HG03103 (cell line): ENCODE measurements around the gene RNF141.
A peak's percentile ranks its signal among the peaks of the same experiment; 100 is the strongest.

ENCODE experiments used
- ATAC-seq: cut with Tn5 transposase; IDR thresholded peaks from one replicate; pipeline ENCODE4 v1.9.1; 2021; ENCODE audit warnings: low read depth; ENCODE audit not compliant: unreplicated experiment

Gene RNF141, protein sequence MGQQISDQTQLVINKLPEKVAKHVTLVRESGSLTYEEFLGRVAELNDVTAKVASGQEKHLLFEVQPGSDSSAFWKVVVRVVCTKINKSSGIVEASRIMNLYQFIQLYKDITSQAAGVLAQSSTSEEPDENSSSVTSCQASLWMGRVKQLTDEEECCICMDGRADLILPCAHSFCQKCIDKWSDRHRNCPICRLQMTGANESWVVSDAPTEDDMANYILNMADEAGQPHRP

DNA sequence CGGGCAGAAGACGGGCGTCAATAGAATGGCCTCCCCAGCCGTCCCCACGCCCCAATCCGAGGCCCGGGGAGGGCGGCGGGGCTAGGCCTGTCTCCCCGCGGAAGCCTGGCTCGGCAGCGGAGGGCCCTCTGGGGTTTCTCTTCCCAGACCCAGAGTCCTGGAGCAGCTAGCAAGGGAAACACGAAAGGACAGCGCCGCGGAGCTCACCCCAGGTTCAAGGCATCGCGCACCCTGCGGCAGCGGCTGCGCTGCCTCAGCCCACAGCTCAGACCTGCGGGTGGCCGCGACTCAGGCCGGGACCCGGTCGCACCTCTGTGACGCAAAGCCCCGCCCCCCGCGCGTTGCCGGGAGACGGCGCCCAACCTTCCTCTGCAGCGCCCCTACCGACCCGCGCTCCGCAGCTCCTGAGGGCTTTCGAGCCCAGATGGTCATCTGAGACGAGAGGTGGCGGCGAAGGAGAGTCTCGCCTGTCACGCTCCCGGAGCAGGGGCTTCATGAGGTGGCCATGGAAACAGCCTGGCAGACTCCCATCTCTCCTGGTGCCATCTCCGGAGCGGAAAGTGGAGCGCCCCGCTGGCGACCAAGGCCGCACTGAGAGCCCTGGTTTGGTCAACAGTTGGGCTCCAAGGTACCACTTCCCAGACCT lies at the start of gene RNF141:
RNF141 (minus strand) TSS at position 273 of the 646 bp plus-strand sequence. CDS start 7,029 bp downstream, outside the sequence.
- ATAC-seq = peak; percentile 98

DNA sequence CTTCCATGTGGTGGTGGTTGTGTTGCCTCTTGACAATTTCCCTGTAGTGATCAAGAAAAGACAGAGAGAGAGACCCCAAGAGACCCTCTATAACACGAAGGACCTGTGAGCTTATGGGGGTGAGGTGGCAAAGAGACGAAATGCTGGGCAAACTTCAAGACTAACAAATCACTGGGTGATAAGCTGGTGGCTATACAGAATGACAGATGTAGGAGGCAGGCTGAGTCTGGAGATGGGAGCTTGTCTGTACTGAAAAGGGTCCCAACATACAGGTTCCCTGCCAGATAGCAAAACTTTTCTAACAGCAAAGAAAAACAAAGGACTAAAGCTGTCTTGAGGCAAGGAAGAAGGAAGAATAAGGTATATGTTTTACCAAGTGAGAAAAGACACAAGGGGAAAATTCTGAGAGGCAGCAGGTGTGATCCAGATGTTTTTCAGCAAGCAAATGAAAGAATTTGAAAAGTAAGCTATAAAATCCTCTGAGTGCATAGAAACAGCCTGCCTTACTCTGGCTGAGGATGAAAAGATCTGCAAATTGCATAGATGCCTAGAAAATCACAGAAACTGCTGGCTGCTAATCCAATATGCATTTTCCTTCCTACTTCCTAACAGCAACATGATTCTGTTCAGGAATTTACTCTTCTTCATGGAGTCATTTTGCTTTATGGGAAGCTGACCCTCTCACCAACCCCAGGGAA lies 49.4 kb upstream of the RNF141 start:
- no peak for ATAC-seq

DNA sequence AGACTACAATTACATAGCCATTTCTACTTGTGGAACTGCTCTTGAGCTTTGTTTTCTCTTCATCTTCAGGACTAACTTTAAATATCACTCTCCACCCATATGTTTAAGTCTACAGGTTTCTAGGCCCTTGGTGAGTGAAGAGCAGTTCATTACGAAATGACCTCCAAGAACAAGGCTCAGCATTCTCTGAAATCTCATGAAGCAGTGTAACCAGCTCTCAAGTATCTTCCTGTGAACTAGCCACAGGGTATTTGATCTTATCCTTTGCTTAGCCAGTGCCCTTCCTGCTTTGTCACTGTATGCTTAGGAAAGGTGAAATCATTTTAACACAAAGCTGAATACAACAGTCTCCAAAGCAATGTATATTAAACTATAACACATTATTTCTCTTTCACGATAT lies 47.9 kb upstream of the RNF141 start:
- no peak for ATAC-seq

DNA sequence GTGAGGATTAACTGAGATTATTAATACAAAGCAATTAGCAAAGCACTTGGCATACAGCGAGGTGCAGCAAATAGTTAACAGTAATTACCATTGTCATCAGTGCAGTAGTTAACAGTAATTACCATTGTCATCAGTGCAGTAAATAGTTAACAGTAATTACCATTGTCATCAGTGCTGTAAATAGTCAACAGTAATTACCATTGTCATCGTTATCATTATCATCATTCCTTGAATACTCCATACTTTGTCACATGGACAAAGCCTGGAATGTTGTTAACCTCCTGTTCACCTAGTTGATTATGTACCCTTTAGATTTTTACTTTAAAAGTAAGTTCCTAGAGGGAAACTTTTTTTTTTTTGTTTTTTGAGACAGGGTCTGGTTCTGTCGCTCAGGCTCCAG lies 47.0 kb upstream of the RNF141 start:
- ATAC-seq = no peak

DNA sequence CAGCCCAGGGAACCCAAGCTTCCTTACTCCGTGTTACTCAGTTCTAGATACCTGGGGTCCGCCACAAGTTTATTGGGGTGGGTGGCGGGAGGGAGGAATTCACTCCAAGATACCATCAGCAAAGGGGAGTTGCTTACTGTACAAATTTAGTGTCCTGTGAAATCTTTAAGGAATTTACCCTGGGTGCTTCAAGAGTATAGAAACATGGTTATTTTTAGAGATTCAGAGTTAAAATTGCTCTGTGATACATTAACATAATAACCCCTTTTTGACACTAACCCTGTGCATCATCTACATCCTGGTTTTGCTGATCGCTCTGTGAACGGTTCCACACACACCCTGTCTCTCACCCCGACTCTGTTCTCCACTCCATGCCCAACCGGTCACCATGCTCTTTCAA lies 46.4 kb upstream of the RNF141 start:
- no peak for ATAC-seq

DNA sequence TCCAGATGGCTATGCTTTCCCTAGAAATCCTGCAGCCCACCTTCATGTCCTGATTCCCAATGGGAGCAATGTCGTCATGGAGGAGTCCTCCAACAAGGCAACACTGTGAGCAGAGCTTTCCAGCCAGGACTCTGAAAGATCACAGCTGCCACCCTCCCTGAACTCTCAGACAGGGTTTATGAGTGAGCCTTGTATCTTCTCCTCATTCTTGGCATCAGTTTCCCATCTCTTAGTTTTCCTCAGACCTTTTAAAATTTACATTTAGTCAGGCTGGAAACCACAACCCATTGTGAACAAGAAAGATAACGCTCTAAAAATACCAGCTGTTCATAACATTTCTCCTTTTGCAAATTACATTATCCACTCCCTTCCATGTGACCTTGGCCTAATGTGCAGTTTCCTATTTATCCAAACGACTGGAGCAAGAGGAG lies 43.1 kb upstream of the RNF141 start:
- ATAC-seq = no peak

DNA sequence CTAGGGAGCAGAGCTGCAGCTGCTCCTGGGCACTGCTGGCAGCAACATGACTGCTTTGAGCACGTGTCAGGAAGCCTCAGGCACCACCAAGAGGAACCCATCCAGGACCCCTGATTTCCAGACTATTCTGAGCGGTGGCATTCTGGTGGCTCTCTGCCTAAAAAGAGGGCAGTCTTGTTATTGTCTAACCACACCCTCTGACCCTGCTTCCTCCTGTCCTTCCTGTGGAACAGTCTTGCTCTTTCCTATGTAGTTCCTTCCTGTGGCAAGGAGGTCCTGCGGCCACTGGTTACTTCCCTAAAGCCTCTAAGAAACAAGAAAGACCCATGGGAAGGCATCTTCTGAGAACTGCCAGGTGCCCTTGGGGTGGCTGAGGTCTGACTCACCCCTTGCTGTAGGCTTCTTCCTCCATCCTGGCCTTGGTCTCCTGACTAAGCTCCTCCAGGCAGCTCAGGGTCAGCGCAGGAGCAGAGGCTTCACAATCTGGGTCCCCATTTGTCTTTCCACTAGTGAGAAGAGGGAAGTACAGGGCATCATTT lies 40.6 kb upstream of the RNF141 start:
- no peak for ATAC-seq

DNA sequence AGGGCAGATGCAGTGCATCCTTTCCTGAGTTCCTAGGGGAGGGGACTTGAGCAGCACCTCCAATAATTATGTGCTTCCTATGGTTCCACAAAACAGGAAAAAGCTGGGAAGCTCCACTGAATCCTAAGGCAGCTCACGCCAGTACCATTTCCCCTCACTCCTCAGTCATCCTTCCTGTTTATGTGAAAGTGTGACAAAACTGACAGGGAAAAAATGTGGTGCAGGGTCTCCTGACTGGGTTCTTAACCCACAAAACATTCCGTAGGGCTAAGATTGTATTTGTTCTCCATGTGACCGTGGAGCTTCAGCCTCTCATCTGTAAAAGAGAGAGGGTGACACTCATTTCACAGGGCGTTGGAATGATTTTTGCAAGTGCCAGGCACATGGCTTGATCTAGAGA lies 39.6 kb upstream of the RNF141 start:
- ATAC-seq = no peak

DNA sequence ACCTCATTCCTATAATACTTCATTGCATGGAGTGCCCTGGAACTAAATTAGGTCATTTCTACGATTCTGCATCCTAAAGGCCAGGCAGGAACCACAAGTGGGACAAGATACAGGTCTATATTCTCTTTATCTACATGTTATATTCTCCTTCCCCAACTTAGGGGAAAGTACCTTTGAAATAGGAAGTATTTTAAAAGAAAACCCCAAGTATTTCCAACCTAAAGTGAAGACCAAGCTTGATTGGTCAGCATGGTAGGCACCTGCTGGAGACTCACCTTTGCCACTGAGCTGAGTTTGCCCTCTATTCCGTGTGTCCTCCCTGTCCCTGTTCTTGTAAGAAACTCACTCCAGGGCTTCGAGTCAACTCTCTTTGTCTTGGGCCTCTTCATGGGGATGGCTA lies 38.7 kb upstream of the RNF141 start:
- no peak for ATAC-seq

DNA sequence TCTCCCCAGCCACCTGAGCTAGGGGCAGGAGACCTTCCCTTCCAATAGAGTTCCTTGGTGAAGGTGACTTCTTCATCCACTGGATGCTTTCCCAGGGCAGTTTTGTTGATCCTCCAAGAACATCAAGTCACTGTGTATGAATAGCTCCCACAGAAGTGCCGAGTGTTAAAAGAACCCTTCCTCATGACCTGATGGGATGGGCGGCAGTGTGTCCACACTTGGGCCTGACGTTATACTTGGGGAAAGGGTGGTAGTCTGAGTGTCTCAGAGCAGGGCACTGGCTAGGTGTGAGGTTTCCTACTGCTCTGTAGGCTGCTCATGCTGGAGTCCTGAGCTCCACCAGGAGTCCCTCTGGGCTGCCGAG lies 35.0 kb upstream of the RNF141 start:
- ATAC-seq = no peak

DNA sequence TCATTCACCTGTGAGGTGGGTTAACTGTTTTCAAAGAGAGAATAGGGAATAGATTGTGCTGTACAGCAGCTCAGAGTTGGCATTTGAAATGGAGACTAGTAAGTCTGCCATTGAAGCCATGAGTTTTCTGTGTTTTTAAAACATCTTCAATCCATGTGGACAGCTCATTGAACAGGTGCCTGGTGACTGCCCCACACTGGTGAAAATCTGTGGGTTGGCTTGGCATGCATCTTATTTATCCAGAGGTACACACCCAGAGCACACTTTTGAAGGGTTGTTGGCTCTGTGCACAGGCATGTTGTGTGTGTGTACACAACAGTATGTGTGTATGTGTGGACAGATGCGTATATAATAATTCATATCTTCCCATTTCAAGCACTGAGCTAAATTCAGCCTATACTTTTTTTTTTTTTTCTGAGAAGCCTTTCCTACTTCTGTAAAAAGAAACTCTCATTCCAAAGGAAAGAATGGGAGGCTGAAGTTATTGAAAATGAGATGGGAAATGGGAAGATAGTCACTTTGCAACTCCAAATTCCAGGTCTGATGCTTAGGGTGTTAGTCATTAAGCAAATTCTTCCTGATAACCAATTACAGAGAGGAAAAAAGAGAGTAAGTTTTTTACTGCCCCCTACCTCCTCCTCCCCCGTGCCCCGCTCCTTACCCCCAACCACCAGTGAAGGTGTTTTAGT lies 34.5 kb upstream of the RNF141 start:
- ATAC-seq = no peak

DNA sequence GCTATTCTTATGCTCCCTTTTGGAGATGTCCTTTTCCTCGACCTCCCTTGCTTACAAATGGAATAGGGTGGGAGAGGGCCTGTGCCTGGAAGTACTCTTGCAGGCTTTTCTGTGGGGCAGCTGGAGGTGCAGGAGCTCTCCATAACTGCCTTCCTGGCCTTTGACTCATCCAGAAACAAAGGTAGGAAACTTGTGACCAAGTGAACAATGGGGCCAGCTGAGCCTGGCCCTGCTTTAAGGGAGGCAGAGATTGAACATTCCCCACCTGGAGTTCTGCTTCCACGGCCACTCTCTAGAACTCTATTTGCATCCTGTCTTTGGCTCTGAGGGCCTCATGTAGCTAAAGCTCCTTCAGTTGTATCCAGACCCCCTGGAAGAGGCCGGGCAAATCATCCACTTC lies 32.6 kb upstream of the RNF141 start:
- no peak for ATAC-seq

DNA sequence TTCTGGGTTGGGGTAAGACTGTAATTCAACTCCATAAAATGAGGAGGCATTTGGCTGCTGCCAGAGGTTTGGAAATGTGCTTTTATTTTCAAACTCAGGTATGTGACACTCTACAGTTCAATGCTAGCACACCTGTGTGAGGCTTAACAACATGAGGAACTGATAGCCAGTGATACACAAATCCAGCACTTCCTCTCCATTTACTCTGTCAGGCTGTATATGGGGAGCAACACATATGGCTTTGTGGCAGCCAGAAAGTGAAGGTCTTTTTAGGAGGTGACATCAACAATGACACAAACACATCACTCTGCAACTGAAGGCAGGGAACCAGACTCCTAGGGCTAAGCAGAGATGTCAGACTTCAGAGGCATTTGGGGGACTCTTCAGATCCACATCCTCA lies 32.0 kb upstream of the RNF141 start:
- ATAC-seq = no peak

DNA sequence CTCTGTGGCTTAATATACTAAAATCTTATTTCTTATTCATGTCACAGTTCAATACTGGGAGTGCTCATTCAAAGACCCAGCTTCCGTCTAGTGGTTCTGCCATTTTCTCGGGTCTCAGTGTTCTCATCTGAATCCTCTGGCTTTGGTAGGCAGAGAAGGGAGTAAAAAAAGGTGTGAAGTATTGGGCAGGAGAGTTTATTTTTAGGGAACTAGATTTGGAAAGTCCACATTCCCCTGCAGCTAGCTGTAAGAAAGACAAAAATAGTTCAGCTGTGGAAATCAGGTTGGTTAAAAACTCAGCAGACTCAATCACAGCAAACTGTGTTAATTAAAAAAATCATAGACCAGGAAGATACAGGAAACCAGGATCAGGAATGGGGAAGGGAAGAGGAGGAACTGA lies 31.5 kb upstream of the RNF141 start:
- ATAC-seq = no peak

DNA sequence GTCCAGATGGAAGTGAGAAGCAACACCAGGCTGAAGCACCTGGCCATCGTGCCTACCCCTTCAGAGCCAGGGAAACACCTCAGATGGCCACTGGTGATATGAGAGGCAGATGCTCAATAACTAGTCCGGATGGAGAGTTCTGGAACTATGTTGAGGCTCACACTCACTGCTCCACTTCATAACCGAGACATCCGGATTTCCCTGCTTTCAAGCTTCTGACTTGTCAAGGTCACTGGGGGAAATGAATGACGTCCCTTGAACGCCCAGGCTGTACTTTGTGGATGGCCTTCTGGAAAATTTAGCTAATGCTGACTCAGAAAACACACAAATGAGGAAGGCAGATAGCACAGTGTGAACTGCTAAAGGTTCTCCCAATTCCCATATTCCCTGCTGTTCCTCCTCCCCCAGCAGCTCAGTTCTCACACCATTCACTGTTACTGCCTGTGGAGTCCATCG lies 27.5 kb upstream of the RNF141 start, which contains the start of gene LYVE1:
LYVE1 (minus strand) TSS at position 180 of the 456 bp plus-strand sequence; CDS start at position 47, 133 bp downstream.
- no peak for ATAC-seq

DNA sequence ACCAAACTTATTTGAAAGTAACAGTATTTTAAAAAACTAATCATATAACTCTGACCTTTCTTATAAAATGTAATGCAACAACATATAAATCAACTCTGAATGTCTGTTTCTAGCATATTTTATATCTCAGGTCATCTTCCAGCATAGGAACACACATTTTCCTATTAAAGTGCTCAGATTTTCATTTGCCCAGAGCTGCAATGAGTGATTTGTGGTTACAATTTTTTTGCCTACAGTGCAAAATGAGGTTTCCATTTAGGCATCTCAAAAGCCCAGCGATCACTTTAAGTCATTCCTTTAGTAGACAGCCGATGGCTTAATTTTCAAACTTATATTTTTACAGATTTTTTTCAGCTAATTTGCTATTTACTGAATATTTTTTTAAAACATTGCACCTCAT lies 26.5 kb upstream of the RNF141 start:
- ATAC-seq = no peak

DNA sequence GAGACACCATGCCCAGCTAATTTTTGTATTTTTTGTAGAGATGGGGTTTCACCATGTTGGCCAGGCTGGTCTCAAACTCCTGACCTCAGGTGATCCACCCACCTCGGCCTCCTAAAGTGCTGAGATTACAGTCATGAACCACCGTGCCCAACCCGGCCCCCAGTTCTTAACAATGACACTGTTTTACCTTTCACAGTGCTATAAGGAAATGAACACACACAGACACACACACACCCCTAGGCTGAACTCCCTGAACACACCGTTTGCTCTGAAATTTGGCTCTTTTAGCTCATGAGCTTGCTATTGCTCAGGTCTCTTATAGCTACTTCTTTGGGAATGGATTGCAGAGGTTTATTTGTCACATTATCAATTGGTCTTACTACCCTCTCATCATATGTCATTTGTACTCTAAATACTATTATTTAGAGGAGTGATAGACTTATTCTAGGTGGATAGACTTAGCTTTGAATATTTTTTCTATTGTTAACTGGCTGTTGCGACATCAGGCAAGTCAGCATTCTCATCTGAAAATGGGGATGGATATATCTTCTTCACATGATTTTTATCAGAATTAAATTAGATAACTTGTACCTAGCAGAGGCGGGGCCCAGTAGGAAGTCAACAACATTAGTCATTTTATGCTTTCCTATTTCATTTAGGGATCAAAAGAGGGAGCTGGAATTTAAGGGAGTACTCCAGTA lies 25.4 kb upstream of the RNF141 start:
- ATAC-seq = no peak

DNA sequence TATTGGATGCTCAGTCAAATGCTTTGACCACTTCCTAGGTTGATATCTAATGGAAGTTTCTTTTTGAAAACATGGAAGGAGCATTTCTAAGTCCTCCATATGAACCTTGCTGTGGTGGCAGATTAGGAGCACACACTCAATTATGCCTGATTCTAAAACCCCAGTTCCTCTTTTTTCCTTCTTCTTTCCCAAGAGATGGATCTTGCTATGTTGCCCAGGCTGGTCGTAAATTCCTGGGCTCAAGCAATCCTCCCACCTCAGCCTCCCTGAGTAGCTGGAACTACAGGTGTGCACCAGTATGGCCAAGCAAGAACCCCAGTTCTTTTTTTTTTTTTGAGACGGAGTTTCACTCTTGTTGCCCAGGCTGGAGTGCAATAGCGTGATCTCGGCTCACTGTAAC lies 24.5 kb upstream of the RNF141 start:
- ATAC-seq = no peak

DNA sequence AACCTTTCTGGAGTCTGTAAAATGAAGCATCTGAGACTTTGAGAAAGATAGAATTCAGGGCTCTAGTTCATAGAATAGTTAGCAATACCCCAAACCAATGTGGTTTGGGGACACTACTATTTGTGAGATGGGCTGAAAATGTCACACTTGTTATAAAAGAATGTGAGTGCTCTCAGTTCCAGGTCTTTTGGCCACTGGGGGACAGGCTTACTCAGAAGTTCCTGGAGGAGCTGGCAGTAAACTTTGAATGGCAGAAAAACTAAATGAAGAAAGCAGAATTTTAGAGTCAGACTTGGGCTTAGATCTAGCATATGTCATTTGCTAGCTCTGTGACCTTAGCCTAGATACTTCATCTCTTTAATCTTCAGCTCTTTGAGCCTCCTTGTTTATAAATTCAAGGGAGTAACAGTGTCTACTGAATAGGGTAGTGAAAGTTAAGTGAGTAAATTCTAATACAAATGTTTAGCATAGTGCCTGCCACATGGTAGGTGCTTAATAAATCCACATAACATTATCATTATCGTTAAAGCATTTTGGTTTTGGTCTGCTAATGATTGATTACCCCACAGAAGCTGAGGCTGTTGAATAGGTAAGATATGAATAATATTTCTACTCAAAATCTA lies 23.8 kb upstream of the RNF141 start:
- no peak for ATAC-seq

DNA sequence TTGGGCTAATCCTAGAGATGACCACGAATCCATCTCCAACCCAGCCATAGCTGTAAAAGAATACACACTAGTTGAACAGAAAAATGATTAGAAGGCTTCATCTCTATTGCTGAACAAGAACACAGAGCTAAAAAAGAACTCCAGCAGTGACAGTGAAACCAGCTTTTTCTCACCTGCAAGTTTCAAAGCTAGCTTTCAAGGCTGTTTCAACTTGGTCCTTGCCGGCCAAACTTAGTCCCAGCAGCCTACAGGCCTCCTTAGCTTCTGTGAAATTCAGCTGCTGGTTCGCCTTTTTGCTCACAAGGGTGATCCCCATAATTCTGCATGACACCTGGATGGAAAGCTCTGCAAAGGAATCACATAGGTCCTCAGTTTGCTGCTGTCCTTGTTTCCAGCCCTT lies 23.0 kb upstream of the RNF141 start:
- ATAC-seq = no peak
